Measurements from ENCODE around the gene SEC16A. TPM values are rescaled to one million over a fixed set of nuclear protein-coding genes. Genes with fewer than 3 reads are reported as not detected.

SEC16A gene
- total and polyA plus RNA-seq, 2 experiments from 2014 or later: 42.0 to 42.7 TPM

DNA sequence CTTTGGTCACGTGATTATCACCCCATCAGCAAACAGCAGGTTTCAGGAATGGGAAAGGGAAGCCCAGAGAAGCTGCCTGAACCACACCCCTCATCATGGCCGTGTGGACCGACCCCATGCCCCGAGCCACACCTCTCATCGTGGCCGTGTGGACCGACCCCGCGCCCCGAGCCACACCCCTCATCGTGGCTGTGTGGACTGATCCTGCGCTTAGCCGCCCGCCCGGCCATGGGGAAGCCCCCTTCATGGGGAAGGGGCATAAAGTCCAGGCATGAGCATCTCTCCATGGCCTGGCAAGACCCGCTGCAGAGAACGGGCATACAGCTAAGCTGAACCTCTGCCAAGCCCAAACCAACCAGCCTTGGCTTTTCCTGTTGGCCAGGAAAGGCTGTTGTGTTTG lies 89.3 kb downstream of the SEC16A start:
- H3K4me1 ChIP-seq (ENCODE audit: insufficient read depth): peaks cover 2% of the 10 kb centered on the region
- no peak overlapping the region for H3K4me2 ChIP-seq
- no peak overlapping the region for H3K27ac ChIP-seq
- DNase-seq (ENCODE audit: low spot score): no peak
- no peaks in the 10 kb centered on the region for H3K9me3 ChIP-seq (ENCODE audit: low read depth)
- no peaks in the 10 kb centered on the region for H3K27me3 ChIP-seq
- no peak overlapping the region for H3K4me3 ChIP-seq
- TF ChIP-seq EZH2 (IDR thresholded peaks at IDR 0.05; ENCODE audit: borderline replicate concordance) (no peak), EZH2phosphoT487 (IDR thresholded peaks at IDR 0.05; ENCODE audit: low read depth, severe bottlenecking, unreplicated experiment) (no peak)
- TF ChIP-seq, protein P1, sequence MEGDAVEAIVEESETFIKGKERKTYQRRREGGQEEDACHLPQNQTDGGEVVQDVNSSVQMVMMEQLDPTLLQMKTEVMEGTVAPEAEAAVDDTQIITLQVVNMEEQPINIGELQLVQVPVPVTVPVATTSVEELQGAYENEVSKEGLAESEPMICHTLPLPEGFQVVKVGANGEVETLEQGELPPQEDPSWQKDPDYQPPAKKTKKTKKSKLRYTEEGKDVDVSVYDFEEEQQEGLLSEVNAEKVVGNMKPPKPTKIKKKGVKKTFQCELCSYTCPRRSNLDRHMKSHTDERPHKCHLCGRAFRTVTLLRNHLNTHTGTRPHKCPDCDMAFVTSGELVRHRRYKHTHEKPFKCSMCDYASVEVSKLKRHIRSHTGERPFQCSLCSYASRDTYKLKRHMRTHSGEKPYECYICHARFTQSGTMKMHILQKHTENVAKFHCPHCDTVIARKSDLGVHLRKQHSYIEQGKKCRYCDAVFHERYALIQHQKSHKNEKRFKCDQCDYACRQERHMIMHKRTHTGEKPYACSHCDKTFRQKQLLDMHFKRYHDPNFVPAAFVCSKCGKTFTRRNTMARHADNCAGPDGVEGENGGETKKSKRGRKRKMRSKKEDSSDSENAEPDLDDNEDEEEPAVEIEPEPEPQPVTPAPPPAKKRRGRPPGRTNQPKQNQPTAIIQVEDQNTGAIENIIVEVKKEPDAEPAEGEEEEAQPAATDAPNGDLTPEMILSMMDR (IDR thresholded peaks at IDR 0.05; ENCODE audit: poor library complexity): no peak
- peaks cover 13% of the 10 kb centered on the region for H3K79me2 ChIP-seq
- no peaks in the 10 kb centered on the region for H3K9me2 ChIP-seq (replicated peaks; ENCODE audit: insufficient read depth)
- H3K36me3 ChIP-seq (replicated peaks; ENCODE audit: insufficient read depth, low read depth): no peaks in the 10 kb centered on the region
- 97% methylated on average over 17 of the region's 17 CpGs for WGBS (ENCODE audit: low lambda C conversion rate, missing lambda C conversion rate)
- no peaks in the 10 kb centered on the region for H4K20me1 ChIP-seq (ENCODE audit: insufficient read depth, poor library complexity, severe bottlenecking)
- no peak overlapping the region for H2AFZ ChIP-seq

DNA sequence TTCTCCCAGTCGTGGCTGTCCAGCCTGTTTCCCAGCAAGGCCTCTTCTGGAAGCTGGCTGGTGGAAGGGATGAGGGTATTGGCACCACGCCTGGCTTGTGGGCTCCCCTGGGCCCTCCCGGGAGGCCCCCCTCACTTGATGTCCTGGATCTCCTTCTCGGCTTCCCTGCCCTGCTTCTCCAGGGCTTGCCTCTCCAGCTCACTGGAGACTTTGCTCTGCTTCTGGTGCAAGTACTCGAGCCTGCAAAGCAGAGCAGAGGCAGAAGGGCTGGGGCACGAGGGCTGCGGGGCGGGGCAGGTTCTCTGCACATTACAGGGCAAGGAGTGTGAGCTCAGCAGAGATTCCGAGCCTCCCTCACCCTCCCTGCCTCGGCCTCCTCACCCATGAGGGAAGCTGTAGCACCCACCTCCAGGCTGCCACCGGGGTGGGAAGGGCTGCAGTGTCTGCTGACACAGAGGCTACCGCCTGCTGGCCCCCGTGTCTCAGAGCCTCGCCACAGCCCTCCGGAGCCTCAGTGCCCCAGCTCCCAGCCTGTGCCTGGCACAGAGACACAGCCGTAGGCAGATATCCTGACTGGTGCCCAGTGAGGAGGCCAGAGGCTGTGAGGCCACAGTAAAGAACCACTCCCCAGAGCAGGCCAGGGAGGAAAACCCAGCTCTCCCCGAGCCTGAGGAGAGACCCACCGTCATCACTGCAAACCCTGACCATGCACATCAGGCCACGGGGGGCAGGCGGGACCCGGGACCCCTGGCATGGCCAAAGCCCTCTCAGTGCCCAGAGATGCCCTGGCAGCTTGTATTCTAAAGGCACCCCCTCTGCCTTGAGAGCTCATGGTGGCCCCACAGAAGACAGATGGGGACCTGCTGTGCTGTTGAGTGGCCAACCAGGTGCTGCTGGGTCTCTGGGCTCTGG lies 90.0 kb downstream of the SEC16A start:
- no peak for DNase-seq (ENCODE audit: low spot score)
- H3K36me3 ChIP-seq (replicated peaks; ENCODE audit: insufficient read depth, low read depth): no peaks in the 10 kb centered on the region

DNA sequence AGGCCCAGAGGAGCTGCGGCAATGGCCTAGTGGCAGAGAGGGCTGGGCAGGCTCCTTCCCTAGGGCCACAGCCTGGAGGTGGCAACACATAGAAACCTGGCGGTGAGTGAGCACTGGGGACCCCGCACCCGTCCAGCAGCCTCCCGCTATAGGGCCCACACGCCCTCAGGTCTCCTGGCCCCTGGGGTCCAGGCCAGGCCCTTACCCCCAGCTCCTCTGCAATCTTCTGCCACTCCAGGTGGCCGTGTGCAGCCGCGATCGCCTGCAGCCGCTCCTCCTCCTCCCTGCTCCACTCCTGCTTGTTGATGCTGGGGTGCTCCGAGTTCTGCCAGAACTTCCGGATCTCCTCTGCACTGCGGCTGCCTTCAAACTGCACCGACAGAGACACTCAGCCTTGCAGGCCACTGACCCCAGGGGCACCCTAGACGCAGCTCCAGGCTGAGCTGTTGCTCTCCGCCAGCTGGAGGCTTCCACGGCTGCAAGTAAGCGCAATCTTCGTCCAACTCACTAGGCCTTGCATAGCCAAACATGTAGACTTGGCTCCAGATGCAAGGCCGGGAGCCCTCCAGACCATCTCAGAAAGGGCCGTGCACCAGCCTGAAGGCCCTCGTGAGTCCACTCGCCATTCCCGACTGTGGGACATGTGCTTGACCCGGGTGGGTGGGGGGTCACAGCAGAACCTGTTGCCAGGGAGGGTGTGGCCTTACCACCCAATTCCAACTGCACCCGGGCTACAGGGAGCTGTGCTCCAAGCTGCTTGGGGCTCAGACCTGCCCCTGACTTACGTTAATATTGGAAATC lies 90.9 kb downstream of the SEC16A start:
- no peak overlapping the region for H3K4me2 ChIP-seq
- H3K4me1 ChIP-seq (ENCODE audit: insufficient read depth): no peaks in the 10 kb centered on the region
- H3K79me2 ChIP-seq: no peaks in the 10 kb centered on the region
- H3K27ac ChIP-seq: no peak overlapping the region
- no peak for DNase-seq (ENCODE audit: low spot score)
- TF ChIP-seq EZH2 (IDR thresholded peaks at IDR 0.05; ENCODE audit: borderline replicate concordance) (no peak), EZH2phosphoT487 (IDR thresholded peaks at IDR 0.05; ENCODE audit: low read depth, severe bottlenecking, unreplicated experiment) (no peak)
- WGBS (ENCODE audit: low lambda C conversion rate, missing lambda C conversion rate): 97% methylated on average over 28 of the region's 28 CpGs
- no peaks in the 10 kb centered on the region for H3K9me3 ChIP-seq (ENCODE audit: low read depth)
- H3K36me3 ChIP-seq (replicated peaks; ENCODE audit: insufficient read depth, low read depth): no peaks in the 10 kb centered on the region
- no peaks in the 10 kb centered on the region for H3K9me2 ChIP-seq (replicated peaks; ENCODE audit: insufficient read depth)
- H2AFZ ChIP-seq: no peak overlapping the region
- H3K4me3 ChIP-seq: no peak overlapping the region
- no peaks in the 10 kb centered on the region for H3K27me3 ChIP-seq
- H4K20me1 ChIP-seq (ENCODE audit: insufficient read depth, poor library complexity, severe bottlenecking): no peaks in the 10 kb centered on the region

More for the DNA sequence above, 90.0 kb downstream of the SEC16A start:
- Histone ChIP-seq H4K20me1 (ENCODE audit: insufficient read depth, poor library complexity, severe bottlenecking) (no peaks in the 10 kb centered on the region), H3K9me3 (ENCODE audit: low read depth) (no peaks in the 10 kb centered on the region), H3K9me2 (replicated peaks; ENCODE audit: insufficient read depth) (no peaks in the 10 kb centered on the region), H3K27ac (no peak overlapping the region), H3K4me1 (ENCODE audit: insufficient read depth) (no peaks in the 10 kb centered on the region), H3K27me3 (no peaks in the 10 kb centered on the region), H2AFZ (no peak overlapping the region), H3K4me2 (no peak overlapping the region), H3K79me2 (peaks cover 5% of the 10 kb centered on the region), H3K4me3 (no peak overlapping the region)
- no peak for TF ChIP-seq EZH2 (IDR thresholded peaks at IDR 0.05; ENCODE audit: borderline replicate concordance)
- TF ChIP-seq, protein P1 (IDR thresholded peaks at IDR 0.05; ENCODE audit: poor library complexity): no peak
- TF ChIP-seq EZH2phosphoT487 (IDR thresholded peaks at IDR 0.05; ENCODE audit: low read depth, severe bottlenecking, unreplicated experiment): no peak
- 98% methylated on average over 21 of the region's 21 CpGs for WGBS (ENCODE audit: low lambda C conversion rate, missing lambda C conversion rate)

Small RNA genes within 50 kb of the gene (microRNA-seq; reads per million reads assigned to microRNA genes)
- gene MIR4673: not detected

Small RNA genes within 50 kb of the gene (small RNA-seq; reads per million reads assigned to genes)
- not detected for gene MIR4673

Other genes starting within 250 kb of the SEC16A start
- gene QSOX2, start 237.2 kb downstream of the SEC16A start, total RNA-seq: 9.4 and 11.0 TPM in 2 replicates
- gene QSOX2, start 237.2 kb downstream of the SEC16A start, polyA plus RNA-seq: 2.6 and 3.3 TPM in 2 replicates
- gene CCDC187, start 178.9 kb downstream of the SEC16A start, total RNA-seq: 0.16 and 0.60 TPM in 2 replicates
- gene CCDC187, start 178.9 kb downstream of the SEC16A start, polyA plus RNA-seq: 0.23 and 0.75 TPM in 2 replicates
- 25.5 and 27.3 TPM in 2 replicates for gene GPSM1, start 155.5 kb downstream of the SEC16A start, total RNA-seq
- gene GPSM1, start 155.5 kb downstream of the SEC16A start, polyA plus RNA-seq: 27.2 and 30.0 TPM in 2 replicates
- 10.4 and 21.5 TPM in 2 replicates for gene DNLZ, start 119.3 kb downstream of the SEC16A start, total RNA-seq
- gene DNLZ, start 119.3 kb downstream of the SEC16A start, polyA plus RNA-seq: 24.3 and 25.3 TPM in 2 replicates
- gene CARD9, start 109.4 kb downstream of the SEC16A start, total RNA-seq: 0.68 and 0.80 TPM in 2 replicates
- 1.5 and 2.5 TPM in 2 replicates for gene CARD9, start 109.4 kb downstream of the SEC16A start, polyA plus RNA-seq
- 5.3 and 10.5 TPM in 2 replicates for gene SNAPC4, start 82.9 kb downstream of the SEC16A start, total RNA-seq
- gene SNAPC4, start 82.9 kb downstream of the SEC16A start, polyA plus RNA-seq: 6.3 and 8.7 TPM in 2 replicates
- 38.2 and 50.1 TPM in 2 replicates for gene ENTR1, start 72.4 kb downstream of the SEC16A start, total RNA-seq
- 33.5 and 43.6 TPM in 2 replicates for gene ENTR1, start 72.4 kb downstream of the SEC16A start, polyA plus RNA-seq
- gene PMPCA, start 72.4 kb downstream of the SEC16A start, total RNA-seq: 45.1 and 45.8 TPM in 2 replicates
- 85.7 and 87.3 TPM in 2 replicates for gene PMPCA, start 72.4 kb downstream of the SEC16A start, polyA plus RNA-seq
- gene INPP5E, start 43.2 kb downstream of the SEC16A start, total RNA-seq: 5.3 and 6.0 TPM in 2 replicates
- gene INPP5E, start 43.2 kb downstream of the SEC16A start, polyA plus RNA-seq: 7.1 and 12.9 TPM in 2 replicates
- gene NOTCH1, start 63.0 kb upstream of the SEC16A start, total RNA-seq: 4.3 and 6.5 TPM in 2 replicates
- gene NOTCH1, start 63.0 kb upstream of the SEC16A start, polyA plus RNA-seq: 5.3 and 8.3 TPM in 2 replicates
- gene EGFL7, start 179.9 kb upstream of the SEC16A start, total RNA-seq: 50.0 and 52.9 TPM in 2 replicates
- gene EGFL7, start 179.9 kb upstream of the SEC16A start, polyA plus RNA-seq: 82.5 and 82.6 TPM in 2 replicates
- 125 and 136 TPM in 2 replicates for gene AGPAT2, start 204.4 kb upstream of the SEC16A start, total RNA-seq
- gene AGPAT2, start 204.4 kb upstream of the SEC16A start, polyA plus RNA-seq: 242 and 249 TPM in 2 replicates
- 31.7 and 33.3 TPM in 2 replicates for gene DIPK1B, start 229.5 kb upstream of the SEC16A start, total RNA-seq
- 39.4 and 47.3 TPM in 2 replicates for gene DIPK1B, start 229.5 kb upstream of the SEC16A start, polyA plus RNA-seq